HepG2 (cell line): Measurements from ENCODE around the gene NSD1. TPM values are rescaled to one million over a fixed set of nuclear protein-coding genes. Genes with fewer than 3 reads are reported as not detected.
A peak's percentile ranks its signal among the peaks of the same experiment; 100 is the strongest.

Source experiments
- ATAC-seq: fragments of 200-7000 bp; cut with Tn5 transposase; 3 replicates; pipeline ENCODE4 v1.9.1; 2020; ENCODE audit warnings: mild to moderate bottlenecking, moderate library complexity
- BruUV-seq: library from RNA; stranded (reverse); fragments of 400-500 nt; replicated peaks from 2 replicates; lab custom pipeline; 2021; lab: Mats Ljungman, UMichigan
- CTCF ChIA-PET: fragments of 300-600 bp; formaldehyde crosslinking; extraction: SDS; loops from one replicate; lab custom pipeline; 2021; ENCODE audit warnings: low total read pairs, inconsistent platforms, low intra/inter-chr PET ratio; lab: Yijun Ruan, JAX
- POLR2A ChIA-PET: fragments of 350-600 bp; sonication (Branson Sonifier 250); formaldehyde crosslinking; loops from one replicate; lab custom pipeline; 2020; ENCODE audit warnings: antibody characterized with exemption, inconsistent platforms; lab: Yijun Ruan, JAX
- DNase-seq: peaks from one replicate; pipeline ENCODE4 v3.0.0-alpha.2; 2015; ENCODE audit warnings: low spot score
- FAIRE-seq: peaks from 3 replicates; lab custom pipeline; 2011; peaks lifted over from hg19 to GRCh38; lab: Jason Lieb, UNC
- H2AFZ ChIP-seq: one replicate; pipeline ENCODE4 v1.6.1; 2011; ENCODE audit warnings: low read length, inconsistent platforms
- H3K27ac ChIP-seq: fragments of 300-600 bp; 3 replicates; pipeline ENCODE4 v1.8.0; 2011; ENCODE audit warnings: mixed run types, mild to moderate bottlenecking, mixed read lengths, low read length, inconsistent platforms; ENCODE audit not compliant: insufficient read depth; ENCODE audit errors: extremely low read length
- H3K27me3 ChIP-seq, 2 experiments: fragments of 200-600 bp in 1 of 2; 2 replicates in 1 of 2; 3 replicates in 1 of 2; pipeline versions ENCODE4 v1.6.0 to v1.8.0; 2011; ENCODE audit warnings: low read length in 2 of 2, mild to moderate bottlenecking in 2 of 2, moderate library complexity in 2 of 2, inconsistent platforms in 1 of 2; ENCODE audit not compliant: insufficient read depth in 2 of 2, control insufficient read depth in 1 of 2
- H3K36me3 ChIP-seq, 2 experiments: fragments of 200-600 bp in 1 of 2; replicated peaks in 1 of 2; 2 replicates in 1 of 2; 3 replicates in 1 of 2; pipeline versions ENCODE4 v1.5.1 to v1.8.0; 2011; ENCODE audit warnings: low read length in 2 of 2, inconsistent platforms in 1 of 2; ENCODE audit not compliant: insufficient read depth in 2 of 2, control insufficient read depth in 1 of 2
- H3K4me1 ChIP-seq: 2 replicates; pipeline ENCODE4 v1.5.1; 2012; ENCODE audit warnings: low read length, inconsistent platforms; ENCODE audit not compliant: insufficient read depth
- H3K4me2 ChIP-seq: 2 replicates; pipeline ENCODE4 v1.6.0; 2011; ENCODE audit warnings: low read depth, low read length, inconsistent platforms
- H3K4me3 ChIP-seq, 3 experiments: fragments of 200-600 bp in 1 of 3; sonication (generic), shearing (Covaris generic) in 1 of 3; replicated peaks in 1 of 3; 2 replicates each; pipeline ENCODE4 v1.5.1; 2011 to 2016; ENCODE audit warnings: low read length in 3 of 3, inconsistent platforms in 2 of 3, low read depth in 2 of 3, mild to moderate bottlenecking in 2 of 3, control low read depth in 1 of 3, mixed read lengths in 1 of 3; ENCODE audit not compliant: insufficient read depth in 1 of 3
- H3K79me2 ChIP-seq: one replicate; pipeline ENCODE4 v1.6.1; 2011; ENCODE audit warnings: low read length, inconsistent platforms; ENCODE audit not compliant: insufficient read depth
- H3K9ac ChIP-seq: 2 replicates; pipeline ENCODE4 v1.6.0; 2011; ENCODE audit warnings: mild to moderate bottlenecking, low read depth, low read length, inconsistent platforms; ENCODE audit not compliant: insufficient read depth
- H3K9me3 ChIP-seq: 2 replicates; pipeline ENCODE4 v1.5.1; 2012; ENCODE audit warnings: mild to moderate bottlenecking, low read length
- H4K20me1 ChIP-seq: 2 replicates; pipeline ENCODE4 v1.6.0; 2011; ENCODE audit warnings: inconsistent platforms, mild to moderate bottlenecking, low read length, moderate library complexity; ENCODE audit not compliant: insufficient read depth
- ATF7-NPFF ChIP-seq: sonication (generic); formaldehyde crosslinking; IDR thresholded peaks from 2 replicates; pipeline ENCODE4 v1.8.1; 2023; ENCODE audit warnings: mild to moderate bottlenecking, low read depth, missing genetic modification reagents, moderate library complexity
- CHD4 ChIP-seq: fragments of 200-600 bp; sonication (generic); IDR thresholded peaks from 2 replicates; pipeline ENCODE4 v1.7.0; 2017; ENCODE audit warnings: mild to moderate bottlenecking, low read length, borderline replicate concordance
- DR1 ChIP-seq: sonication (generic); formaldehyde crosslinking; IDR thresholded peaks from 2 replicates; pipeline ENCODE4 v1.8.0; 2021; ENCODE audit warnings: mild to moderate bottlenecking, missing genetic modification reagents, inconsistent platforms
- FOSL2 ChIP-seq: sonication (generic); formaldehyde crosslinking; IDR thresholded peaks from 2 replicates; pipeline ENCODE4 v1.4.0; 2020; ENCODE audit warnings: missing genetic modification reagents
- HIVEP1 ChIP-seq: sonication (generic); formaldehyde crosslinking; IDR thresholded peaks from 2 replicates; pipeline ENCODE4 v1.4.0; 2020; ENCODE audit warnings: mild to moderate bottlenecking, missing genetic modification reagents
- IKZF4 ChIP-seq: sonication (generic); formaldehyde crosslinking; IDR thresholded peaks from 2 replicates; pipeline ENCODE4 v1.5.1; 2020; ENCODE audit warnings: borderline replicate concordance, mild to moderate bottlenecking, low read depth, missing genetic modification reagents; ENCODE audit errors: not compliant biosample characterization
- MAZ ChIP-seq, 2 experiments: sonication (generic) in 1 of 2; formaldehyde crosslinking in 1 of 2; IDR thresholded peaks; 2 replicates each; pipeline versions ENCODE4 v1.5.0 to v1.6.1; 2012 to 2020; ENCODE audit warnings: low read depth in 2 of 2, mild to moderate bottlenecking in 2 of 2, borderline replicate concordance in 1 of 2, improper control_type of control experiment in 1 of 2, low read length in 1 of 2, missing genetic modification reagents in 1 of 2, moderate library complexity in 1 of 2
- SETDB1 ChIP-seq: sonication (generic); formaldehyde crosslinking; IDR thresholded peaks from 2 replicates; pipeline ENCODE4 v1.5.1; 2020; ENCODE audit warnings: missing genetic modification reagents, mild to moderate bottlenecking, borderline replicate concordance
- TAF1 ChIP-seq: sonication (generic); formaldehyde crosslinking; IDR thresholded peaks from 2 replicates; pipeline ENCODE4 v1.4.0; 2020; ENCODE audit warnings: missing genetic modification reagents
- TSC22D2 ChIP-seq: sonication (generic); formaldehyde crosslinking; IDR thresholded peaks from 2 replicates; pipeline ENCODE4 v1.5.1; 2020; ENCODE audit warnings: missing genetic modification reagents, mild to moderate bottlenecking, borderline replicate concordance
- ZBTB21 ChIP-seq: sonication (generic); formaldehyde crosslinking; IDR thresholded peaks from 2 replicates; pipeline ENCODE4 v1.4.0; 2020; ENCODE audit warnings: missing genetic modification reagents
- ZNF225 ChIP-seq: sonication (generic); formaldehyde crosslinking; IDR thresholded peaks from 2 replicates; pipeline ENCODE4 v1.4.0; 2020; ENCODE audit warnings: mild to moderate bottlenecking, missing genetic modification reagents
- ZNF558 ChIP-seq: sonication (generic); formaldehyde crosslinking; IDR thresholded peaks from 2 replicates; pipeline ENCODE4 v1.9.0; 2022; ENCODE audit warnings: mild to moderate bottlenecking, missing genetic modification reagents, borderline replicate concordance
- WGBS: methylation state at CpG from one replicate; pipeline ENCODE4 v1.1.6; 2017; ENCODE audit warnings: low lambda C conversion rate; 5-methylcytosine and 5-hydroxymethylcytosine counted together
- in situ Hi-C: cut with HindIII; loops from 2 replicates; pipeline ENCODE4 v1.10.0; 2017; ENCODE audit warnings: low pct_unique_long_range_greater_than_20kb; ENCODE audit not compliant: extremely low pct_ligation_motif_present
- intact Hi-C: fragments of 100-400 bp; cut with micrococcal nuclease; formaldehyde crosslinking; loops from one replicate; pipeline ENCODE4 v1.10.0; 2022; ENCODE audit not compliant: unreplicated experiment
- polyA plus RNA-seq, 8 experiments: library from polyadenylated mRNA; depleted of rRNA in 3 of 8; stranded (reverse) in 7 of 8; unstranded in 1 of 8; fragments of >200 nt; fragmentation: Illumina TruSeq in 4 of 8; extraction: Trizol in 4 of 8; gene quantifications; 2 replicates each; pipeline versions ENCODE4 v1.2.1 to v1.2.3, GENCODE V29; 2011 to 2016; ENCODE audit warnings: low read depth in 4 of 8, missing spikeins in 1 of 8, mixed read lengths in 1 of 8; ENCODE audit not compliant: insufficient read depth in 1 of 8
- total RNA-seq, 5 experiments: library from RNA; depleted of rRNA; stranded (reverse); fragments of >200 nt; fragmentation: Illumina TruSeq; extraction: Trizol; gene quantifications; 2 replicates each; pipeline ENCODE4 v1.2.3, GENCODE V29; 2016; ENCODE audit warnings: low read depth in 1 of 5
- TF ChIP-seq, protein P1 (sequence below): sonication (generic); formaldehyde crosslinking; IDR thresholded peaks from 2 replicates; pipeline ENCODE4 v1.4.0; 2020; ENCODE audit warnings: missing genetic modification reagents
- TF ChIP-seq, protein P2 (sequence below): sonication (generic); formaldehyde crosslinking; IDR thresholded peaks from 2 replicates; pipeline ENCODE4 v1.4.0; 2020; ENCODE audit warnings: mild to moderate bottlenecking, low read depth, missing genetic modification reagents
- TF ChIP-seq, protein P3 (sequence below): sonication (generic); formaldehyde crosslinking; IDR thresholded peaks from 2 replicates; pipeline ENCODE4 v1.5.0; 2020; ENCODE audit warnings: mild to moderate bottlenecking, missing genetic modification reagents

The NSD1 gene
- total and polyA plus RNA-seq, 2 of the 13 experiments (the other 11 are each of a cell fraction or from before 2014, with no cell fraction given): 0.01 to 0.09 TPM

DNA sequence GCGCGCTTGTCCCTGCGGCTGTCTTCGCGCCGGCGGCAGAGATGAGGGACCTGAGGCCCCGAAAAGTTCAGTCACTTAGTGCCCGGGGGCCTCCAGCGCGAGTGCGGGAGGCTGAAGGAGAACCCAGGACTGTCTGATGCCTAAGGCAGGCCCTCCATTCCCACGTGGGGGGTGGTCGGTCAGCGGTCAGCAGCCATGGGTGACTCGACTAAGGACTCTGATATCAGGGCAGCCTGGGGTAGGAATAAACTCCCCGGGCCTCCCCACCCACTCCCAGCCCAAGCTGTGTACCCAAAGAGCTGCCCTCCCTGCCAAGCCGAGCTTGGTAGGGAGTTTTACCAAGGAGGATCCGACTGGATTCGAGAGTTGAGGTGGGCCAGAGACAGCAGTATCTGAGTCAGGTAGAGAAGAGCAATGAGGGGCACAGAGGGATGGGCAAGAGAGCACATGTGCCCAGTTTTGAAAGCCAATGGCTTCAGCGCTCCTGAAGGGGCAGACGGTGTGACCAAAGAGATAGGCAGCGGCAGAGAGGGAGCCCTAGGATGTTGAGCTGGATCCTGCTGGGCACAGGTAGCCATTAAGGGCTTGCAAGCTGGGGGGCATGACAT lies 46.1 kb upstream of the NSD1 start:
- intact Hi-C loops: loop anchor here (2.0 kb wide), 2 partner anchors 15 to 65 kb away; partner anchors contain the start of gene ZNF346
- no peak for DNase-seq
- Histone ChIP-seq H3K79me2 (peaks cover 45% of the 10 kb centered on the region), H3K4me2 (peak overlapping the region; percentile 98), H3K9ac (peak overlapping the region; percentile 99), H4K20me1 (peaks cover 7% of the 10 kb centered on the region; the same call in 1 of the 2 replicates), H3K27me3 (no peaks in the 10 kb centered on the region; a peak in 1 of 5 replicates), H3K4me1 (peaks cover 72% of the 10 kb centered on the region), H2AFZ (no peak overlapping the region), H3K4me3 (peak overlapping the region; percentile 91 to 99 (median 93)), H3K9me3 (no peaks in the 10 kb centered on the region), H3K36me3 (peaks cover 25 to 37% of the 10 kb centered on the region in 2 experiments), H3K27ac (peak overlapping the region; percentile 100)
- WGBS: 0% methylated on average over 7 of the region's 23 CpGs
- BruUV-seq: TSS peak; percentile 68
- CTCF ChIA-PET: interaction anchor here (0.8 to 1.6 kb wide), 2 partner anchors 25 to 26 kb away, joined by 3 to 10 read pairs; no protein-coding TSS in a partner anchor
- POLR2A ChIA-PET: interaction anchor here (0.6 to 7.7 kb wide), 35 partner anchors 7 to 1066 kb away, joined by 3 to 293 read pairs (median 4); partner anchors contain the start of genes LMAN2, PDLIM7, RNF44 and TSPAN17
- no peak for FAIRE-seq
- in situ Hi-C loops: no loop called here
- ATAC-seq: no peak
- no peak for TF ChIP-seq SETDB1 (CRISPR knock-in tag)
- TF ChIP-seq IKZF4 (CRISPR knock-in tag): peak; percentile 7
- peak; percentile 70; the same call in 1 of the 2 replicates for TF ChIP-seq ZNF558 (CRISPR knock-in tag)
- TF ChIP-seq DR1 (CRISPR knock-in tag): 0 out of 2 replicates have a peak, but pooled peaks have one; percentile 3
- TF ChIP-seq, protein P1, sequence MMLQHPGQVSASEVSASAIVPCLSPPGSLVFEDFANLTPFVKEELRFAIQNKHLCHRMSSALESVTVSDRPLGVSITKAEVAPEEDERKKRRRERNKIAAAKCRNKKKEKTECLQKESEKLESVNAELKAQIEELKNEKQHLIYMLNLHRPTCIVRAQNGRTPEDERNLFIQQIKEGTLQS (CRISPR knock-in tag): no peak
- TF ChIP-seq TAF1: no peak
- 0 out of 2 replicates have a peak, but pooled peaks have one; percentile 1 for TF ChIP-seq MAZ (IDR thresholded peaks at IDR 0.05; ENCODE audit: borderline replicate concordance, low read depth, low read length)
- TF ChIP-seq MAZ (CRISPR knock-in tag; IDR thresholded peaks at IDR 0.05; ENCODE audit: low read depth): no peak
- TF ChIP-seq, protein P2, sequence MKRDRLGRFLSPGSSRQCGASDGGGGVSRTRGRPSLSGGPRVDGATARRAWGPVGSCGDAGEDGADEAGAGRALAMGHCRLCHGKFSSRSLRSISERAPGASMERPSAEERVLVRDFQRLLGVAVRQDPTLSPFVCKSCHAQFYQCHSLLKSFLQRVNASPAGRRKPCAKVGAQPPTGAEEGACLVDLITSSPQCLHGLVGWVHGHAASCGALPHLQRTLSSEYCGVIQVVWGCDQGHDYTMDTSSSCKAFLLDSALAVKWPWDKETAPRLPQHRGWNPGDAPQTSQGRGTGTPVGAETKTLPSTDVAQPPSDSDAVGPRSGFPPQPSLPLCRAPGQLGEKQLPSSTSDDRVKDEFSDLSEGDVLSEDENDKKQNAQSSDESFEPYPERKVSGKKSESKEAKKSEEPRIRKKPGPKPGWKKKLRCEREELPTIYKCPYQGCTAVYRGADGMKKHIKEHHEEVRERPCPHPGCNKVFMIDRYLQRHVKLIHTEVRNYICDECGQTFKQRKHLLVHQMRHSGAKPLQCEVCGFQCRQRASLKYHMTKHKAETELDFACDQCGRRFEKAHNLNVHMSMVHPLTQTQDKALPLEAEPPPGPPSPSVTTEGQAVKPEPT (CRISPR knock-in tag): no peak
- TF ChIP-seq CHD4: no peak
- no peak for TF ChIP-seq ATF7-NPFF (CRISPR knock-in tag)
- no peak; the same call in none of the 2 replicates for TF ChIP-seq HIVEP1 (CRISPR knock-in tag)
- TF ChIP-seq FOSL2 (CRISPR knock-in tag): no peak
- peak; percentile 36; the same call in 1 of the 2 replicates for TF ChIP-seq ZNF225 (CRISPR knock-in tag)
- no peak for TF ChIP-seq ZBTB21 (CRISPR knock-in tag)
- TF ChIP-seq TSC22D2 (CRISPR knock-in tag): no peak
- TF ChIP-seq, protein P3, sequence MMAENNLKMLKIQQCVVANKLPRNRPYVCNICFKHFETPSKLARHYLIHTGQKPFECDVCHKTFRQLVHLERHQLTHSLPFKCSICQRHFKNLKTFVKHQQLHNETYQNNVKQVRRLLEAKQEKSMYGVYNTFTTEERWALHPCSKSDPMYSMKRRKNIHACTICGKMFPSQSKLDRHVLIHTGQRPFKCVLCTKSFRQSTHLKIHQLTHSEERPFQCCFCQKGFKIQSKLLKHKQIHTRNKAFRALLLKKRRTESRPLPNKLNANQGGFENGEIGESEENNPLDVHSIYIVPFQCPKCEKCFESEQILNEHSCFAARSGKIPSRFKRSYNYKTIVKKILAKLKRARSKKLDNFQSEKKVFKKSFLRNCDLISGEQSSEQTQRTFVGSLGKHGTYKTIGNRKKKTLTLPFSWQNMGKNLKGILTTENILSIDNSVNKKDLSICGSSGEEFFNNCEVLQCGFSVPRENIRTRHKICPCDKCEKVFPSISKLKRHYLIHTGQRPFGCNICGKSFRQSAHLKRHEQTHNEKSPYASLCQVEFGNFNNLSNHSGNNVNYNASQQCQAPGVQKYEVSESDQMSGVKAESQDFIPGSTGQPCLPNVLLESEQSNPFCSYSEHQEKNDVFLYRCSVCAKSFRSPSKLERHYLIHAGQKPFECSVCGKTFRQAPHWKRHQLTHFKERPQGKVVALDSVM (CRISPR knock-in tag): no peak
